ENCODE measurements around the gene FREY1. TPM values are rescaled to one million over a fixed set of nuclear protein-coding genes. Genes with fewer than 3 reads are reported as not detected.

Gene FREY1, protein sequence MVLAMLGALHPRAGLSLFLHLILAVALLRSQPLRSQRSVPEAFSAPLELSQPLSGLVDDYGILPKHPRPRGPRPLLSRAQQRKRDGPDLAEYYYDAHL
- total RNA-seq (1 to 10 TPM; 3.4 to 8.2 (median 4.6) TPM), polyA plus RNA-seq (not detected), total RNA-seq (2.4 reads per million, percentile 12 among the genes with 10 or more reads in this experiment)

DNA sequence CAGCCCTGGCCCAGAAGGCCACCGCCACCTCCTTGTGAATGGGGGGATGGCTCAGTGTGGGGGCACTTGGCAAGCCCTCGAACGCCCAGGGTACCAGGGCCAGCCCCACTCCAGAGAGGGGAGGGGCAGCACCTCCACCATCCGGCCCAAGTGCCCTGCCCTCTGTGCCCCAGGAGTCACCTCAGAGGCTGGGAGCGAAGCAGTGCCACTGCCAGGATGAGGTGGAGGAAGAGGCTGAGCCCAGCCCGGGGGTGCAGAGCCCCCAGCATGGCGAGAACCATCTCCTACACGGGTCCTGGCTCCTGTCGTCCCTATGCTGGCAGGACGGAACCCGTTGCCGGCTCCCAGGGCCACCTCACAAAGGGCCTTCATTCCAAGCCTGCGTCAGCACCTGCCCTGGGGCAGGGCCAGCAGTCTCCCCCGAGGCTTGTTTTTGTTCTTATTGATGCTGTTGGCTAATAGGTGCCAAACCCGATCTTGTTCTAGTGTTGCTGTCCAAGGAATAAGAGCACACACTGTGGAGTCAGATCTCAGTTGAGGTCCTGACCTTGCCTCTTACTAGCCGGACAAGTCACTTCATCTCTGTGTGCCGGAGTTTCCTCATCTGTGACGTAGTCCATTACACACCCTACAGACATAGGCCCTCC, at the start of gene FREY1:
Gene FREY1, minus strand, starts transcription at position 307 of the 647 bp plus-strand sequence. Its CDS starts 26 bp downstream, at position 281.
- Mint-ChIP-seq H3K27me3 (no peaks in the 10 kb centered on the region), H3K9me3 (no peaks in the 10 kb centered on the region), H3K4me3 (no peak within 1 kb of the TSS), H3K36me3 (peaks cover 0 to 5% (median 3%) of the 10 kb centered on the region in 5 donors), H3K4me1 (peaks cover 0 to 14% (median 3%) of the 10 kb centered on the region in 7 donors), H3K27ac (peak within 1 kb of the TSS in 1 of 9 donors; percentile 77)
- ChIA-PET CTCF (no interaction called here), POLR2A (no interaction called here)
- Histone ChIP-seq H3K4me3 (ENCODE audit: low read length) (no peak within 1 kb of the TSS), H3K36me3 (ENCODE audit: control insufficient read depth in 2 of 3, insufficient read depth in 3 of 3, low read length in 3 of 3) (peaks cover 0 to 28% (median 0%) of the 10 kb centered on the region in 3 experiments), H3K4me1 (ENCODE audit: control insufficient read depth in 2 of 2, insufficient read depth in 2 of 2, low read length in 2 of 2) (no peaks in the 10 kb centered on the region), H3K27ac (ENCODE audit: low read depth, low read length) (no peak within 1 kb of the TSS), H3K27me3 (ENCODE audit: control insufficient read depth in 2 of 2, insufficient read depth in 2 of 2, low read length in 2 of 2) (no peaks in the 10 kb centered on the region), H3K9me3 (ENCODE audit: control insufficient read depth in 2 of 3, low read length in 3 of 3) (no peaks in the 10 kb centered on the region)
- intact Hi-C loops (cut with micrococcal nuclease), result no loop called here
- ATAC-seq, result no peak
- DNase-seq, result no peak

DNA sequence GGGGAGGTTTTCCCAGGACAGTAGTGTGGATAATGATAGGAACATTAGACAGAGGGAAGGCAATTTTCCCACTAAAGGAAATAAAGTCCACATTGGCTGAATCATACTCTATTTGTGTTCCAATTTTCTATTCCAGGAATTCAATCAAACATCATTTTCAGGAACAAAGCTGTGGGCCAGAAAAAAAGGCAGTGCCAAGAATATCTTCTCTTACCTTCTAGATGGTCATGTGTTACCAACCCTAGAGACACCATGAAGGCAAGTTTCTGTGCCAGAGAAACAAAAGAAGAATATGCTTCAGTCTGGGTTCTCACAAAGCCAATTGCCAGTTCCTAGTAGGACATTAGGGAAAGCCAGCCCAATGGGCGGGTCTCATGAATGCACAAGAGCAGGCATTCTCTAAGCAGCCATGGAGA, 42.9 kb upstream of the FREY1 start:
- DNase-seq (no peak), ATAC-seq (no peak)
- no peaks in the 10 kb centered on the region for H3K9me3 Mint-ChIP-seq
- no peaks in the 10 kb centered on the region for H3K27me3 ChIP-seq (ENCODE audit: control insufficient read depth in 2 of 2, insufficient read depth in 2 of 2, low read length in 2 of 2)
- ChIA-PET POLR2A (no interaction called here), CTCF (interaction anchor here (0.5 kb wide), 1 partner anchor 179 kb away, joined by 3 read pairs; no protein-coding TSS in a partner anchor)
- H3K4me3 Mint-ChIP-seq, result no peak overlapping the region
- H3K4me3 ChIP-seq (ENCODE audit: low read length), result no peak overlapping the region
- H3K27me3 Mint-ChIP-seq, result no peaks in the 10 kb centered on the region
- no peak overlapping the region for H3K27ac ChIP-seq (ENCODE audit: low read depth, low read length)
- H3K9me3 ChIP-seq (ENCODE audit: control insufficient read depth in 2 of 3, low read length in 3 of 3), result no peaks in the 10 kb centered on the region
- H3K36me3 Mint-ChIP-seq, result peaks cover 12 to 50% (median 21%) of the 10 kb centered on the region in 5 donors
- no peaks in the 10 kb centered on the region for H3K4me1 ChIP-seq (ENCODE audit: control insufficient read depth in 2 of 2, insufficient read depth in 2 of 2, low read length in 2 of 2)
- intact Hi-C loops (cut with micrococcal nuclease), result no loop called here
- H3K4me1 Mint-ChIP-seq, result peaks cover 0 to 3% (median 0%) of the 10 kb centered on the region in 7 donors
- no peak overlapping the region for H3K27ac Mint-ChIP-seq
- peaks cover 6 to 59% (median 45%) of the 10 kb centered on the region in 3 experiments for H3K36me3 ChIP-seq (ENCODE audit: control insufficient read depth in 2 of 3, insufficient read depth in 3 of 3, low read length in 3 of 3)

DNA sequence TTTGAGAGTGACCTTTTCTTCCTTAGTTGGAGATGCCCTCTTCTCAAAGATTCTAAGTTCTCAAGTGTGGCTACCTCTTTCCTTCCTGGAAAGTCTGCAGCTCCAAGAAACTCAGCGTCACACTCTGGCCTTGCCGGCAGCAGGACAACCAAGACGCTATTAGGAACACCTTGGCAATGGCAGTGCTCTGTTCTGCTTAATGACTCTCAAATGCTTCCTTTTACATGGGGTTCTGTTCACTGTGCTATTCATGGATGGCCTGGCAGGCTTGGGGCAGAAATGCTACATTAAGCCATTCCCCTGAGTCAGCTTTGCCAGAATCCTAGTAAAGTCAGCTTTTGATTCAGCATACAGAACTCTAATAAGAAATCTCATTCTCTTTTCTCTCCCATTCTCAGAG, 41.3 kb upstream of the FREY1 start:
- intact Hi-C loops (cut with micrococcal nuclease), result no loop called here
- no peak overlapping the region for H3K4me3 Mint-ChIP-seq
- Histone ChIP-seq H3K27me3 (ENCODE audit: control insufficient read depth in 2 of 2, insufficient read depth in 2 of 2, low read length in 2 of 2) (no peaks in the 10 kb centered on the region), H3K9me3 (ENCODE audit: control insufficient read depth in 2 of 3, low read length in 3 of 3) (no peaks in the 10 kb centered on the region), H3K4me1 (ENCODE audit: control insufficient read depth in 2 of 2, insufficient read depth in 2 of 2, low read length in 2 of 2) (no peaks in the 10 kb centered on the region), H3K4me3 (ENCODE audit: low read length) (no peak overlapping the region), H3K27ac (ENCODE audit: low read depth, low read length) (no peak overlapping the region), H3K36me3 (ENCODE audit: control insufficient read depth in 2 of 3, insufficient read depth in 3 of 3, low read length in 3 of 3) (peaks cover 6 to 67% (median 46%) of the 10 kb centered on the region in 3 experiments)
- peak overlapping the region in 2 of 9 donors; percentile 32 to 51 for H3K27ac Mint-ChIP-seq
- H3K9me3 Mint-ChIP-seq, result no peaks in the 10 kb centered on the region
- POLR2A ChIA-PET, result no interaction called here
- CTCF ChIA-PET, result interaction anchor here (0.5 kb wide), 1 partner anchor 181 kb away, joined by 3 read pairs; no protein-coding TSS in a partner anchor
- ATAC-seq, result no peak
- no peaks in the 10 kb centered on the region for H3K27me3 Mint-ChIP-seq
- DNase-seq, result no peak
- H3K4me1 Mint-ChIP-seq, result peaks cover 0 to 3% (median 0%) of the 10 kb centered on the region in 7 donors
- H3K36me3 Mint-ChIP-seq, result peaks cover 20 to 60% (median 21%) of the 10 kb centered on the region in 5 donors

DNA sequence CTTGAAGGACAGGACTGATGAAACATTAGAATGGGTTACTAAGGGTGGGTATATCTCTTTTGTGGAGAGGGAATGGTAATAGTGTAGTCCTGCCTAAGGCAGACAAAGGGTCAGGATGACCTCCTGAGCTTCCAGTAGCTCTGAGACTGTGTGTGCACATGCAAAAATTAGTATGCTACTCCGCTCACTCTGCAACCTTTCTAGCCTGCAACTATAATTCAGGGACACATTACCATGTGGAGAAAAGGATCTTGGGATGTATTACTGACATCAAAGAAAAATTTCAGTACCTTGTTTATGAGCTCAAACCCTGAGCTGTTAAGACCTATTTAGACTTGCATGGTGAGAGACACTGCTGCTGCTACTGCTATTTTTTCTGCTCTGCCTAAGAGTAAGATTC, 40.8 kb upstream of the FREY1 start:
- no peak overlapping the region for H3K27ac ChIP-seq (ENCODE audit: low read depth, low read length)
- Mint-ChIP-seq H3K4me3 (no peak overlapping the region), H3K27me3 (no peaks in the 10 kb centered on the region), H3K9me3 (no peaks in the 10 kb centered on the region), H3K27ac (peak overlapping the region in 1 of 9 donors; percentile 32), H3K36me3 (peaks cover 20 to 58% (median 21%) of the 10 kb centered on the region in 5 donors), H3K4me1 (peaks cover 0 to 3% (median 0%) of the 10 kb centered on the region in 7 donors)
- ChIA-PET POLR2A (no interaction called here), CTCF (interaction anchor here (0.5 kb wide), 1 partner anchor 181 kb away, joined by 3 read pairs; no protein-coding TSS in a partner anchor)
- no peak overlapping the region for H3K4me3 ChIP-seq (ENCODE audit: low read length)
- ATAC-seq, result no peak
- no peaks in the 10 kb centered on the region for H3K9me3 ChIP-seq (ENCODE audit: control insufficient read depth in 2 of 3, low read length in 3 of 3)
- intact Hi-C loops (cut with micrococcal nuclease), result no loop called here
- DNase-seq, result no peak
- no peaks in the 10 kb centered on the region for H3K27me3 ChIP-seq (ENCODE audit: control insufficient read depth in 2 of 2, insufficient read depth in 2 of 2, low read length in 2 of 2)
- H3K4me1 ChIP-seq (ENCODE audit: control insufficient read depth in 2 of 2, insufficient read depth in 2 of 2, low read length in 2 of 2), result no peaks in the 10 kb centered on the region
- H3K36me3 ChIP-seq (ENCODE audit: control insufficient read depth in 2 of 3, insufficient read depth in 3 of 3, low read length in 3 of 3), result peaks cover 6 to 70% (median 42%) of the 10 kb centered on the region in 3 experiments

DNA sequence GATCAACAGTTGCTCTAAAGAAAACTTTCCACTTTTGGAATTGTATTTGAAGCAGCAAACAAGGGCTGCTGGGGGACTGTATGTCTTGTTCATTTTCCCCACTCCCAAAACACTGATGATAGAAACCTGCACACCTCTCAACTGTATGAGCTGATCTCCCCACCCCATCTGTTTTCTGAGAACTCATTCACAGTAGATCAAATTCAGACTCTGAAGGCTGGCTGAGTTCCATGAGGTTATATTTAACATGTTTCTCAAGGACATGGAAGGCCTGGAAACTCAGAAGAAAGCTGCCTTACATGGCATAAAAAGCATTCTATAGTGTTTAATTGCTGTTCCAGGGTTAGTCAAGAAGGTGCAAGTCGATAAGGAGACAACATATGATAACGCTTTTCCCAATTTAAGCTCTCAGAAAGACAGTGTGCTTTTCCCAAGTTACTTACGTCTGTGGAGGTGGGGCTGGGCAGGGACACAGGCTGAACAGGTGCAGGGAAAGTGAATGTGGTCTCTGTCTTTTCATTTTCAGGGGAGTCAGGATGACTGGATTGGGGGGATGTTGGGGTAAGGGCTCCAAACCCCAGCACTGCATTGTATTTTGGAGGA, 38.4 kb upstream of the FREY1 start:
- Histone ChIP-seq H3K9me3 (ENCODE audit: control insufficient read depth in 2 of 3, low read length in 3 of 3) (no peaks in the 10 kb centered on the region), H3K4me3 (ENCODE audit: low read length) (no peak overlapping the region), H3K36me3 (ENCODE audit: control insufficient read depth in 2 of 3, insufficient read depth in 3 of 3, low read length in 3 of 3) (peaks cover 6 to 72% (median 42%) of the 10 kb centered on the region in 3 experiments), H3K27ac (ENCODE audit: low read depth, low read length) (no peak overlapping the region), H3K27me3 (ENCODE audit: control insufficient read depth in 2 of 2, insufficient read depth in 2 of 2, low read length in 2 of 2) (no peaks in the 10 kb centered on the region), H3K4me1 (ENCODE audit: control insufficient read depth in 2 of 2, insufficient read depth in 2 of 2, low read length in 2 of 2) (no peaks in the 10 kb centered on the region)
- no peak overlapping the region for H3K4me3 Mint-ChIP-seq
- ChIA-PET CTCF (no interaction called here), POLR2A (no interaction called here)
- peaks cover 16 to 65% (median 20%) of the 10 kb centered on the region in 5 donors for H3K36me3 Mint-ChIP-seq
- H3K27ac Mint-ChIP-seq, result peak overlapping the region in 1 of 9 donors; percentile 11
- ATAC-seq (no peak), DNase-seq (no peak)
- H3K9me3 Mint-ChIP-seq, result no peaks in the 10 kb centered on the region
- intact Hi-C loops (cut with micrococcal nuclease), result no loop called here
- peaks cover 0 to 3% (median 0%) of the 10 kb centered on the region in 7 donors for H3K4me1 Mint-ChIP-seq
- H3K27me3 Mint-ChIP-seq, result no peaks in the 10 kb centered on the region

DNA sequence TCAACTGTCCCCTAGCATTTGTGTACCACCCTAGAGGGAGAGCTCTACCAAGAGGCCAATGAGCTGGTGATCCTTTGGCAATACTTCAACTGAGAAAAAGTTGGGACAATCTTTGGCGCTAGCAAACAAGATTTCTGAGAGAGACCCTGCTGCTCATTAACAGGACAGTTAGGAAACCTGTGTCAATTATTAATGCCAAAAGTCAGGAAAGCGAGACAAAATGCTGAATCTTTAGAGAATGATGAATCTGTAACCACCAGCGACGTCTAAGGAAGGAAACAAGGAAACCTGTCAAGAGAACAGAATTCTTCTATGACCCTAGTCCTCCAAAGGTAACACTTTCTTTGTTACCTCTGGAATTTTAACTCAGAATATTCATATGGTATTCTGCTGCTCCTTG, 35.3 kb upstream of the FREY1 start:
- no peaks in the 10 kb centered on the region for H3K4me1 ChIP-seq (ENCODE audit: control insufficient read depth in 2 of 2, insufficient read depth in 2 of 2, low read length in 2 of 2)
- ATAC-seq (no peak), DNase-seq (no peak)
- H3K27me3 Mint-ChIP-seq, result no peaks in the 10 kb centered on the region
- H3K27ac ChIP-seq (ENCODE audit: low read depth, low read length), result no peak overlapping the region
- H3K36me3 Mint-ChIP-seq, result peaks cover 12 to 53% (median 16%) of the 10 kb centered on the region in 5 donors
- H3K9me3 Mint-ChIP-seq, result no peaks in the 10 kb centered on the region
- intact Hi-C loops (cut with micrococcal nuclease), result no loop called here
- H3K4me3 ChIP-seq (ENCODE audit: low read length), result no peak overlapping the region
- no peaks in the 10 kb centered on the region for H3K27me3 ChIP-seq (ENCODE audit: control insufficient read depth in 2 of 2, insufficient read depth in 2 of 2, low read length in 2 of 2)
- ChIA-PET POLR2A (no interaction called here), CTCF (interaction anchor here (2.4 kb wide), 1 partner anchor 23 kb away, joined by 6 read pairs; no protein-coding TSS in a partner anchor)
- no peaks in the 10 kb centered on the region for H3K9me3 ChIP-seq (ENCODE audit: control insufficient read depth in 2 of 3, low read length in 3 of 3)
- H3K4me3 Mint-ChIP-seq, result no peak overlapping the region
- H3K4me1 Mint-ChIP-seq, result peaks cover 0 to 3% (median 0%) of the 10 kb centered on the region in 7 donors
- peaks cover 1 to 51% (median 18%) of the 10 kb centered on the region in 3 experiments for H3K36me3 ChIP-seq (ENCODE audit: control insufficient read depth in 2 of 3, insufficient read depth in 3 of 3, low read length in 3 of 3)
- peak overlapping the region in 1 of 9 donors; percentile 4 for H3K27ac Mint-ChIP-seq
